HepG2 (cell line): Measurements from ENCODE around the gene IER5L.

ENCODE experiments used
- CTCF ChIP-seq: sonication (generic); formaldehyde crosslinking; IDR thresholded peaks from 2 replicates; pipeline ENCODE4 v1.5.0; 2020; ENCODE audit warnings: mild to moderate bottlenecking, missing genetic modification reagents, moderate library complexity
- FOXK1 ChIP-seq: sonication (generic); formaldehyde crosslinking; IDR thresholded peaks from 2 replicates; pipeline ENCODE4 v1.4.0; 2020; ENCODE audit warnings: low read depth, missing genetic modification reagents, borderline replicate concordance
- KDM1A ChIP-seq: IDR thresholded peaks from 2 replicates; pipeline ENCODE4 v1.6.1; 2016; ENCODE audit warnings: missing compliant biosample characterization
- REST ChIP-seq, 2 experiments: IDR thresholded peaks; 2 replicates each; pipeline ENCODE4 v1.6.1; 2011 to 2012; ENCODE audit warnings: low read length in 2 of 2, borderline replicate concordance in 1 of 2, low read depth in 1 of 2, mild to moderate bottlenecking in 1 of 2, moderate library complexity in 1 of 2
- TCF7 ChIP-seq: sonication (generic); IDR thresholded peaks from 2 replicates; pipeline ENCODE4 v1.6.1; 2016; ENCODE audit warnings: antibody characterized with exemption, low read depth
- USF2 ChIP-seq, 2 experiments: sonication (generic) in 1 of 2; formaldehyde crosslinking in 1 of 2; IDR thresholded peaks; 2 replicates each; pipeline versions ENCODE4 v1.5.1 to v1.6.1; 2011 to 2020; ENCODE audit warnings: borderline replicate concordance in 1 of 2, low read depth in 1 of 2, low read length in 1 of 2, mild to moderate bottlenecking in 1 of 2, missing genetic modification reagents in 1 of 2, moderate library complexity in 1 of 2
- ZNF101 ChIP-seq: sonication (generic); formaldehyde crosslinking; IDR thresholded peaks from 2 replicates; pipeline ENCODE4 v1.4.0; 2020; ENCODE audit warnings: mild to moderate bottlenecking, low read depth, missing genetic modification reagents, borderline replicate concordance
- TF ChIP-seq, protein P1 (sequence below): sonication (generic); formaldehyde crosslinking; IDR thresholded peaks from 2 replicates; pipeline ENCODE4 v1.8.0; 2022; ENCODE audit warnings: missing genetic modification reagents, low read depth, mild to moderate bottlenecking, borderline replicate concordance
- TF ChIP-seq, protein P2 (sequence below): sonication (generic); formaldehyde crosslinking; IDR thresholded peaks from 2 replicates; pipeline ENCODE4 v1.9.0; 2021; ENCODE audit warnings: missing genetic modification reagents, borderline replicate concordance

DNA sequence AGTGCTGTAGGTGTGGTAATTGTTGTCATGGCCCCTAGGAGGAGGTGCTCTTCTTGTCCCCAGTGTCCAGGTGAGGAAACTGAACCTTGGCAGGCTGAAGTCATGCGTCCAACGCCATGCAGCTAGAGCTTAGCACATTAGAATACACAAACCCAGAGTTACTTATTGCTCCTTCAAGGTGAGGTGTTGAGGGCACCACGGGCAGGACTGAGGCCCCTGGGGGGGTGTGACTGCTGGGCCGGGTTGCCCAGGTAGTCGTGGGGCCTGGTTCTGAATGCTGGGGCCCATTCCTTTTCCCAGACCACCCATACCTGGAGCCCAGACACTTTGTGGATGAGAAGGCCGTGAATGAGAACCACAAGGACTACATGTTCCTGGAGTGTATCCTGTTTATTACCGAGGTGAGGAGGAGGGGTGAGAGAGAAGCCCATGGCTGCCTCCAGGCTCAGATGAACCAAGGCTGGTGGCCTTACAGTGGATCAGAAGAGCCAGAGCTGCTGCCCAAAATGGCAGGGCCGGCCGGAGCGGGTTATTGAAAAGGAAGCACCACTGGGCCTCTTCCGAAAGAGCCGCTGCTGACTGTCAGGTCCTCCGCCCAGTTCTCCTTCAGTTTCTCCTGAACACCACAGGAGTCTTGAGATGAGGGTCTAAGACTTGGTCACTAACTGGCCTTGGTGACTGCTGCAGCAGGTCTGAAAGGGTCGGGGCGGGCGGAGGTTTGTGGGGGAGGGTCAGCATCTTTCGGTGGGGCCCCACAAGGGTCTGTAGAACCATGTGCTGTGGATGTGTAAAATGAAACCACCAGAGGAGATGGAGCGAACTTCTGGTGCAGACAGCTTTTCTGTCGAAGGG lies 40.5 kb downstream of the IER5L start:
- TF ChIP-seq USF2 (IDR thresholded peaks at IDR 0.05; ENCODE audit: low read depth, low read length) (no peak), USF2 (CRISPR knock-in tag; IDR thresholded peaks at IDR 0.05; ENCODE audit: borderline replicate concordance) (no peak), KDM1A (CRISPR knock-in tag) (no peak), ZNF101 (CRISPR knock-in tag) (no peak), TCF7 (no peak), REST (IDR thresholded peaks at IDR 0.05; ENCODE audit: borderline replicate concordance in 1 of 2, low read depth in 1 of 2, low read length in 2 of 2) (no peak), CTCF (CRISPR knock-in tag) (no peak), FOXK1 (CRISPR knock-in tag) (no peak)
- TF ChIP-seq, protein P1, sequence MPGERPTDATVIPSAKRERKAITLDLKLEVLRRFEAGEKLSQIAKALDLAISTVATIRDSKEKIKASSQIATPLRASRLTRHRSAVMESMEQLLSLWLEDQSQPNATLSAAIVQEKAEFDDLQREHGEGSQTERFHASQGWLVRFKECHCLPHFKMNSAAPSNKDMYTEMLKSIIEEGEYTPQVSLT (CRISPR knock-in tag): no peak
- TF ChIP-seq, protein P2, sequence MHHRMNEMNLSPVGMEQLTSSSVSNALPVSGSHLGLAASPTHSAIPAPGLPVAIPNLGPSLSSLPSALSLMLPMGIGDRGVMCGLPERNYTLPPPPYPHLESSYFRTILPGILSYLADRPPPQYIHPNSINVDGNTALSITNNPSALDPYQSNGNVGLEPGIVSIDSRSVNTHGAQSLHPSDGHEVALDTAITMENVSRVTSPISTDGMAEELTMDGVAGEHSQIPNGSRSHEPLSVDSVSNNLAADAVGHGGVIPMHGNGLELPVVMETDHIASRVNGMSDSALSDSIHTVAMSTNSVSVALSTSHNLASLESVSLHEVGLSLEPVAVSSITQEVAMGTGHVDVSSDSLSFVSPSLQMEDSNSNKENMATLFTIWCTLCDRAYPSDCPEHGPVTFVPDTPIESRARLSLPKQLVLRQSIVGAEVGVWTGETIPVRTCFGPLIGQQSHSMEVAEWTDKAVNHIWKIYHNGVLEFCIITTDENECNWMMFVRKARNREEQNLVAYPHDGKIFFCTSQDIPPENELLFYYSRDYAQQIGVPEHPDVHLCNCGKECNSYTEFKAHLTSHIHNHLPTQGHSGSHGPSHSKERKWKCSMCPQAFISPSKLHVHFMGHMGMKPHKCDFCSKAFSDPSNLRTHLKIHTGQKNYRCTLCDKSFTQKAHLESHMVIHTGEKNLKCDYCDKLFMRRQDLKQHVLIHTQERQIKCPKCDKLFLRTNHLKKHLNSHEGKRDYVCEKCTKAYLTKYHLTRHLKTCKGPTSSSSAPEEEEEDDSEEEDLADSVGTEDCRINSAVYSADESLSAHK (CRISPR knock-in tag): no peak
